ENCODE results near the gene HOXB5. TPM values are rescaled to one million over a fixed set of nuclear protein-coding genes. Genes with fewer than 3 reads are reported as not detected.

The HOXB5 gene
- total and polyA plus RNA-seq, 10 of the 15 experiments (the other 5 are each of a cell fraction or from before 2014, with no cell fraction given) = not detected

- Histone ChIP-seq H4K20me1 (ENCODE audit: control insufficient read depth, insufficient read depth) (no peaks in the 10 kb centered on the region), H2AFZ (ENCODE audit: control insufficient read depth, low read depth, low read length) (peak overlapping the region; percentile 70), H3K9me3 (replicated peaks; ENCODE audit: control insufficient read depth, insufficient read depth, low read length) (no peaks in the 10 kb centered on the region), H3K4me2 (ENCODE audit: control insufficient read depth, insufficient read depth) (peak overlapping the region; percentile 91), H3K4me1 (ENCODE audit: control insufficient read depth, insufficient read depth, low read length) (peaks cover 11% of the 10 kb centered on the region), H3K36me3 (ENCODE audit: control insufficient read depth in 2 of 2, insufficient read depth in 2 of 2, low read length in 1 of 2) (no peaks in the 10 kb centered on the region; a peak in 1 of 4 replicates), H3K27ac (ENCODE audit: control insufficient read depth, insufficient read depth) (no peak overlapping the region), H3K9ac (ENCODE audit: control insufficient read depth, insufficient read depth, low read length) (no peak overlapping the region), H3K27me3 (replicated peaks in 1 of 2; ENCODE audit: control insufficient read depth in 2 of 2, insufficient read depth in 2 of 2, low read length in 1 of 2) (peaks cover 21 to 24% of the 10 kb centered on the region in 2 experiments), H3K4me3 (peak overlapping the region; percentile 86), H3K79me2 (ENCODE audit: control insufficient read depth, insufficient read depth, low read length) (no peaks in the 10 kb centered on the region)
- intact Hi-C loops (cut with micrococcal nuclease; ENCODE audit: unreplicated experiment) = no loop called here
- ChIA-PET RAD21 (ENCODE audit: unreplicated experiment) (interaction anchor here (0.7 to 1.4 kb wide), 4 partner anchors 9 to 367 kb away, joined by 3 to 8 read pairs (median 4); no protein-coding TSS in a partner anchor), SMC1A (ENCODE audit: uncharacterized antibody, unreplicated experiment) (interaction anchor here (0.6 to 1.0 kb wide), 4 partner anchors 9 to 595 kb away, joined by 3 read pairs; no protein-coding TSS in a partner anchor), CTCF (interaction anchor here (0.7 to 1.3 kb wide), 15 partner anchors 9 to 588 kb away, joined by 3 to 7 read pairs (median 3); partner anchors contain the start of gene HOXB5), POLR2A (interaction anchor here (0.6 to 0.9 kb wide), 4 partner anchors 82 to 938 kb away, joined by 3 to 12 read pairs (median 4); no protein-coding TSS in a partner anchor)
- ATAC-seq (peak; percentile 67), FAIRE-seq (no peak), DNase-seq (ENCODE audit: low read depth, low spot score) (no peak)
- WGBS (ENCODE audit: insufficient coverage, insufficient replicate concordance, low lambda C conversion rate, missing lambda C conversion rate) = 15% methylated on average over 54 of the region's 67 CpGs
- BruUV-seq (replicated peaks) = no TSS peak
- in situ Hi-C loops (cut with MboI) = no loop called here
- TF ChIP-seq IKZF1 (conservative IDR thresholded peaks at IDR 0.05) (peak; percentile 48), CHD1 (IDR thresholded peaks at IDR 0.05; ENCODE audit: low read depth, low read length) (no peak), BCL11A (IDR thresholded peaks at IDR 0.05; ENCODE audit: low read depth, low read length) (no peak), CHD2 (IDR thresholded peaks at IDR 0.05; ENCODE audit: borderline replicate concordance, low read depth, low read length) (no peak), GATAD2B (conservative IDR thresholded peaks at IDR 0.05; ENCODE audit: low read depth) (peak; percentile 37), SUZ12 (IDR thresholded peaks at IDR 0.05; ENCODE audit: unreplicated experiment) (peak; percentile 39), WRNIP1 (IDR thresholded peaks at IDR 0.05; ENCODE audit: borderline replicate concordance, low read depth, low read length) (no peak), EGR1 (IDR thresholded peaks at IDR 0.05; ENCODE audit: borderline replicate concordance in 1 of 2, low read depth in 2 of 2, low read length in 2 of 2) (0 out of 3 replicates have a peak, but pooled peaks of 1 of the 2 experiments have one; percentile 15), BMI1 (IDR thresholded peaks at IDR 0.05; ENCODE audit: borderline replicate concordance) (no peak), MXI1 (IDR thresholded peaks at IDR 0.05; ENCODE audit: low read depth, low read length) (no peak), EP300 (IDR thresholded peaks at IDR 0.05; ENCODE audit: borderline replicate concordance in 1 of 2, control insufficient read depth in 1 of 2, low read depth in 2 of 2, low read length in 2 of 2) (no peak), CBX5 (IDR thresholded peaks at IDR 0.05; ENCODE audit: low read depth) (no peak), NBN (IDR thresholded peaks at IDR 0.05) (0 out of 2 replicates have a peak, but pooled peaks have one; percentile 2), BHLHE40 (IDR thresholded peaks at IDR 0.05; ENCODE audit: borderline replicate concordance in 1 of 2, low read depth in 2 of 2, low read length in 1 of 2) (no peak), CREB1 (IDR thresholded peaks at IDR 0.05; ENCODE audit: low read depth) (no peak), LARP7 (IDR thresholded peaks at IDR 0.05) (peak; percentile 65; the same call in 1 of the 2 replicates), CBFB (IDR thresholded peaks at IDR 0.05; ENCODE audit: low read depth) (no peak)
- TF ChIP-seq, protein P1, sequence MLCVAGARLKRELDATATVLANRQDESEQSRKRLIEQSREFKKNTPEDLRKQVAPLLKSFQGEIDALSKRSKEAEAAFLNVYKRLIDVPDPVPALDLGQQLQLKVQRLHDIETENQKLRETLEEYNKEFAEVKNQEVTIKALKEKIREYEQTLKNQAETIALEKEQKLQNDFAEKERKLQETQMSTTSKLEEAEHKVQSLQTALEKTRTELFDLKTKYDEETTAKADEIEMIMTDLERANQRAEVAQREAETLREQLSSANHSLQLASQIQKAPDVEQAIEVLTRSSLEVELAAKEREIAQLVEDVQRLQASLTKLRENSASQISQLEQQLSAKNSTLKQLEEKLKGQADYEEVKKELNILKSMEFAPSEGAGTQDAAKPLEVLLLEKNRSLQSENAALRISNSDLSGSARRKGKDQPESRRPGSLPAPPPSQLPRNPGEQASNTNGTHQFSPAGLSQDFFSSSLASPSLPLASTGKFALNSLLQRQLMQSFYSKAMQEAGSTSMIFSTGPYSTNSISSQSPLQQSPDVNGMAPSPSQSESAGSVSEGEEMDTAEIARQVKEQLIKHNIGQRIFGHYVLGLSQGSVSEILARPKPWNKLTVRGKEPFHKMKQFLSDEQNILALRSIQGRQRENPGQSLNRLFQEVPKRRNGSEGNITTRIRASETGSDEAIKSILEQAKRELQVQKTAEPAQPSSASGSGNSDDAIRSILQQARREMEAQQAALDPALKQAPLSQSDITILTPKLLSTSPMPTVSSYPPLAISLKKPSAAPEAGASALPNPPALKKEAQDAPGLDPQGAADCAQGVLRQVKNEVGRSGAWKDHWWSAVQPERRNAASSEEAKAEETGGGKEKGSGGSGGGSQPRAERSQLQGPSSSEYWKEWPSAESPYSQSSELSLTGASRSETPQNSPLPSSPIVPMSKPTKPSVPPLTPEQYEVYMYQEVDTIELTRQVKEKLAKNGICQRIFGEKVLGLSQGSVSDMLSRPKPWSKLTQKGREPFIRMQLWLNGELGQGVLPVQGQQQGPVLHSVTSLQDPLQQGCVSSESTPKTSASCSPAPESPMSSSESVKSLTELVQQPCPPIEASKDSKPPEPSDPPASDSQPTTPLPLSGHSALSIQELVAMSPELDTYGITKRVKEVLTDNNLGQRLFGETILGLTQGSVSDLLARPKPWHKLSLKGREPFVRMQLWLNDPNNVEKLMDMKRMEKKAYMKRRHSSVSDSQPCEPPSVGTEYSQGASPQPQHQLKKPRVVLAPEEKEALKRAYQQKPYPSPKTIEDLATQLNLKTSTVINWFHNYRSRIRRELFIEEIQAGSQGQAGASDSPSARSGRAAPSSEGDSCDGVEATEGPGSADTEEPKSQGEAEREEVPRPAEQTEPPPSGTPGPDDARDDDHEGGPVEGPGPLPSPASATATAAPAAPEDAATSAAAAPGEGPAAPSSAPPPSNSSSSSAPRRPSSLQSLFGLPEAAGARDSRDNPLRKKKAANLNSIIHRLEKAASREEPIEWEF (IDR thresholded peaks at IDR 0.05; ENCODE audit: insufficient replicate concordance, low read depth, low read length) = no peak
These were observed 19.5 kb upstream of the HOXB5 start for GRCh38 chr17:48612854-48613691.

Data from GM12878 (cell line).